SK-N-MC (cell line): ENCODE measurements around the gene RMDN2.

Source experiments
- EZH2 ChIP-seq: fragments of 200-600 bp; sonication (generic); IDR thresholded peaks from one replicate; pipeline ENCODE4 v1.6.1; 2017; ENCODE audit warnings: antibody characterized with exemption
- POLR2AphosphoS5 ChIP-seq: IDR thresholded peaks from 2 replicates; pipeline ENCODE4 v1.6.1; 2012; ENCODE audit warnings: mild to moderate bottlenecking, low read depth, low read length, borderline replicate concordance

DNA sequence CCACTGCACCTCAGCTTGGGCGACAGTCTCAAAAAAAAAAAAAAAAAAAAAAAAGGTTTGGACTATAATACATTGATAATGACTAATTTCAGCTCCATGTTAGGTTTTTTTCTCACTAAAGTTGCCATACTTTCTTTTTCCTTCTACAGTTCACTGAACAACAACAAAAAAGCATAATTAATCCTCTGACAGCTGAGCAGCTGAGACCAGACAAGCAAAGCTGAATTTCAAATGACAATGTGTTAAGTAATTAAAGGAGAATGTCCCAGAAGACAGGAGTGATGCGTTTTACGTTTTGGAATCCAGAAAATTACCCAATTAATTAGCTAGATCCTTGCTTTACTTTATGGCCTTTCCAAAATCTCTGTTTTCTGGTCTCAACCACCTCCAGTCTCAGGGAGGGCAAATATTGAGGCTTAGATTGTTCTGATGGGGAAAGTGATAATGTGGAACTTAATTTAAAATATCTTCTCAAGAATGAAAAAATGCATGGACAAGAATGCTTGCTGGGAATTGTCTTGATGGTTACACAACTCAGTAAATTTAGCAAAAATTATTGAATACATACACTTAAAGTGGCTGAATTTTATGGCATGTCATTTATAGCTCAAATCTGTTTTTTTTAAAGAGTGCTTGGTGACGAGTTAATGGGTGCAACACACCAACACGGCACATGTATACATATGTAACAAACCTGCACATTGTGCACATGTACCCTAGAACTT is 17.4 kb upstream of the RMDN2 start:
- no peak for TF ChIP-seq POLR2AphosphoS5
- no peak for TF ChIP-seq EZH2
